WI38 (cell line): ENCODE measurements around the gene ITGAD.
A peak's percentile ranks its signal among the peaks of the same experiment; 100 is the strongest.

Experiments used
- H3K4me3 ChIP-seq: 2 replicates; pipeline ENCODE4 v1.5.1; 2011; ENCODE audit warnings: low read depth, mild to moderate bottlenecking, control low read depth, low read length
- CTCF ChIP-seq: IDR thresholded peaks from 2 replicates; pipeline ENCODE4 v1.5.1; 2012; ENCODE audit warnings: low read depth, mild to moderate bottlenecking, control low read depth, low read length

The ITGAD gene

GRCh38 chr16:31382485-31383161, 10.5 kb upstream of the ITGAD start:
- peak; percentile 63 for TF ChIP-seq CTCF
- no peak overlapping the region for H3K4me3 ChIP-seq

GRCh38 chr16:31385680-31386079, 7.5 kb upstream of the ITGAD start:
- no peak overlapping the region for H3K4me3 ChIP-seq
- no peak for TF ChIP-seq CTCF

- no peak overlapping the region for H3K4me3 ChIP-seq
- TF ChIP-seq CTCF: no peak
Observed at GRCh38 chr16:31386157-31386984, 6.8 kb upstream of the ITGAD start.

- no peak overlapping the region for H3K4me3 ChIP-seq
- no peak for TF ChIP-seq CTCF
Observed at GRCh38 chr16:31388535-31388934, 4.6 kb upstream of the ITGAD start.

- no peak for TF ChIP-seq CTCF
- no peak overlapping the region for H3K4me3 ChIP-seq
Observed at GRCh38 chr16:31390504-31391041, 2.6 kb upstream of the ITGAD start.

GRCh38 chr16:31395647-31396046, 2.5 kb downstream of the ITGAD start:
- no peak overlapping the region for H3K4me3 ChIP-seq
- TF ChIP-seq CTCF: no peak

GRCh38 chr16:31397096-31397660, 4.0 kb downstream of the ITGAD start:
- no peak for TF ChIP-seq CTCF
- no peak overlapping the region for H3K4me3 ChIP-seq
